GM19463 (cell line): ENCODE data around the gene CRACR2A.

Source experiments
- ATAC-seq: cut with Tn5 transposase; IDR thresholded peaks from one replicate; pipeline ENCODE4 v1.9.1; 2021; ENCODE audit warnings: mild to moderate bottlenecking, moderate library complexity; ENCODE audit not compliant: unreplicated experiment

Gene CRACR2A

DNA sequence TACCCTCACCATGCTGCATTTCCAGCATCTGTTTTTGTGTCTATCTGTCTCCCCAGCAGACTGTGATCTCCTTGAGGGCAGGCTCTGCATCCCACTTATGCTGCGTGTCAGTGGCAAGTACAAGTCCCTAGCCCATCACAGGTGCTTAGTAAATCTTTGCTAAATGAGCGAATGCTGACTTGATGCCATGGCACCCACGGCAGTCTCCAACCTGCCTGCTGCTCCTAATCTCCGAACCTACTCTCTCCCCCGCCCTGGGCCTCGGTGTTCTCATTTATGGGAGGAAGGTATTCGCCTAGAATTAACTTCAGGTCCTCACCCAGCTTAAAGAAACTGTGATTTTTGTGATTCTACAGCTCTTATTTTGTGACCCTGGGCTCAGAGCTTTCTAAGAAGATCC lies 152.0 kb downstream of the CRACR2A start:
- no peak for ATAC-seq

DNA sequence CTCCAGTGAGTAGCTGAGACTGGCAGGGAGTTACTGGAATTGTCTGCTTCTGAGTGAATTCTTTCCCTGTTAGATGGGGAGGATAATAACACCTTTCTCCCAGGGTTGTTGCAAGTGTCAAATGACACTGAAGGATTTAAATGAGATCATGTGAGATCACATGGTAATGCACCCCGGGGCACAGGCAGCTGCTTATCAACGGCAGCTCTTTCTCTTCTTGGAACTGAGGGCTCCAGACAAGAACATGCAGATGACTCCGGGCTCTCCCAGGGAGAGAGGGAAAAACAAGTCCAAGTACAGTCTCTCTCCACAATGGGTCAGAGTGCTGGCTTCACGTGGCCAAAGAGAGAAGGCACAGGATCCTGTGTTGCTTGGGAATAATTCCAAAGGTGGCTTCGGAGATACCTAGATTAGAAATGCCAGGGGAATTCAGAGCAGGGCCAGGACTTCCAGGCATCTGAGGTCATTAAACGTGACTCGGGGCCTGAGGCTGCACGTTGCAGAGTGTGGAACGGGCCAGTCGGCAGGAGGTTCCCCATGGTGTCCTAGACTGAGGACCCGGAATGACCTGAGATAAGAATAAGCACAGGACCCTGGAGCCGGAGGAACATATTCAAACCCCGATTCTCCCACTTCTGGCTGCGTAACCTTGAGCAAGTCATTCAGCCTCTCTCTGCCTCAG lies 152.7 kb downstream of the CRACR2A start:
- no peak for ATAC-seq

DNA sequence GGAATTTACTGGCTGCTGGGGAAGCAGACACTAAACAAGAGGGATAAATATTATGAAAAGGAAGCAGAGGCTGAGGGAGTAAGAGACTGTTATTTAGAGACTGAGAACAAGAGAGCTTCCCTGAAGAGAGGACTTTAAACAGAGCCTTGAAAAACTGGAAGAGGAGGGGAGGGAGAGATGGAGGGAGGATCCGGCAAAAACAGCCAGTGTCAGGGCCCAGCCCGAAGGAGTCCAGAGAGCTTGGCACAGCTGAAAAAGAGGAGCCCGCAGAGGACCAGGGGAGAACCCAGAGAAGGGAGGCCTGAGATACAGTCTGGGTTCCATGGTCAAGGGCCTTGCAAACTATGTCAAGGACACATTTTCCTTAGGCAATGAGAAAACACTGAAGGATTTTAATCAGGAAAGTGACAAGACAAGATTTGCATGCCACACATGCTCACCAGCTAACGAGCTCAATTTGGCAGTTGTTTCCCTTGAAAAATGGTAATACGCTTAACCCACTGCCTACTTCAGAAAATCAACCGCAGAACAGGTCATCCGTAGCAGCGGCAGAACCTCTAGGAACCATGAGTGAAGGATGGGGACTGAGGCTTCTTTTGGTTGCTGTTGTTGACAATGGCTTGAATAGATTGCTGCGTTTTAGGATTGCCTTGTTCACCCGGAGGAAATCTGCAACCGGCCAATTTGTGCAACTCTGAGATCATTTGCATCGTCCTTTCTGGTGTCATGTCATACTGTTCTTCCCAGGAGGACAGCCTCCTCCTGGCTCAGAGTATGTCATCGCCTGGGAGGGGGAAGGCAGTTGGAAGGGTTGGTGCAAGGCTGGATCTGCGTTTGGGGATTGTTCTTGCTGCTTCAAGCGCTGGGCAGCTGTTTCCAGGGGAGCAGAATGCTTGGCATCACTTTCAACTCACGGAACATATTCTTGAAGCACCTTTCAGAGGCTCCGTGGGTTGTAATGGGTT lies 153.7 kb downstream of the CRACR2A start:
- ATAC-seq, result no peak

DNA sequence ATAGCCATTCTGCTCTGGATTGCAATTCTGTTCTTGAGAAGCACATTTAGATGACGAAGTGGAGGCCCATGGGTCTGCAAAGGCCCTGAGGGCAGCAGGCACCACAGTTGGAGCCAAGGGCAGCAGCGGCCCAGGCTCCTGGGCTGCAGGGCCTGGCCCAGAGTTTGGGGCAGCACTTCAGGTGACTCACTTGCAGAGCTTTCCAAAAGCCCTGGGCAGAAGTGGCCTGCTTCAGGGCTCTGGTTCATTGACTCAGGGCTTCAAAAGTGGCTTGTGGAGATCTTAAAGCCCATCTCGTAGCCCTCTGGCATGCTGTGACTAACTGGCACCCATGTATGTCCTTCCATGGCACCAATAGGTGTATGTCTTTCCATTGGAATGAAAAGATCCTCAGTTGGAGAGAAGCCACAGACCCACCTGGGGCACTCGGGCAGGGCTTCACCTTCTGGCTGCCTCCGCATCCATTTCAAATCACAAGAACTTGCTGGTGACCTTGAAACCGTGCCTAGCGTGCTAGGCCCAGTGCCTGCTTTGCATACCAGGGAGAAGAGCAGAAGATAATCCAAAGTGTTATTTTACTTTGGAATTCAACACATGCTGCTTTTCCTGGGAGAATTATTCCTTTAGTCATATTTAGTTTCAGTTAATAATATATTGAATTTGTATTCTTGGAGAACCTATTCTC lies 155.2 kb downstream of the CRACR2A start:
- ATAC-seq, result no peak

DNA sequence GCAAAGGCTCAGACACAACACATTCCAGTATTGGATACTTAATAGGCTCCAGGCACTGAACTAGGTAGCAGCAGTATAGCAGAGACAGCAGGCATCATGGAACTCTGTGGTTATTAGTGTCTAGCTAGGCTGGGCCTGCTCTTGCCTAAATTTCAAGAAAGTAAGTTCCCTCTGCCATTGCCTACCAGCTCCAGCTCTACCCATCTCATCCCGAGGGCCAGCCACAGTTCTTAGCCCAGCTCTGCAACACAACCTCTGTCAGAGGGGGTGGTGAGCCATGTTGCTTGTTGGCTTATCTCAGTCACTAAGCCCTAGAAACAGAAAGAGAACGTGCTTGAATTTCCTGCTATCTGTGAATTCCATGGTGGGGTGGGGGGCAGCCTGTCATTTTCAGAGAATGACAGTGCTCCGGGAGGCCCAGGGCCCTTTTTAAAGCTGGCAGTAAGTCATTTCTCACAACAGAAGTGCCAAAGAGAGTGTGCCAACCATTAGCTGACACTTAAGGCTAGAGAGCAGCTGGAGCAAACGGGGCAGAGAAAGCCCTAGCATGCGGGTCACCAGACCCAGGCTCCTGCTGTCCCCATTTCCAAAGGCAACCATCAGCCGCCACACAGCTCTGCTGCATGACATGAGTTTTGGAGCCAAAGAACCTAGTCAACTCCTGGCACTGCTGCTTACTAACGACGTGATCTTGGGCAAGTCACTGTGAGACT lies 156.1 kb downstream of the CRACR2A start:
- ATAC-seq, result no peak

DNA sequence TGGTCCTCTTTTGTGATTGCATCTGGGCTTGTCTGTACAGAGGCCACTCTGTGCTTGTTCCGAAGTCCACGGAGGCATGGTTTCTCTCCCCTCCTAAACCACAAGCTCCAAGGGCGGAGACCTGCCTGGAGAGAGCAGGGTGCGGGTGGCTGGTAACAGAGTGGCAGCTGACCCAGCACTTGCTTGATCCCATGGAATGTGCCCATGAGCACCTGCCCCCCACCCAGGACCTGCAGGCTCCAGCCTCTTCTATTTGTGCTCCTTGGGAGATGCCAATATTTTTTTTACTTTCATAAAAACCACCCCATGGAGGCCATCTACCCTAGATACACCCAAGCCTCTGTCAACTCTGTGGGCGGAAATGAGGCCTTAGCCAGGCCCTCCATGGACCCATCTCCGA lies 157.2 kb downstream of the CRACR2A start:
- ATAC-seq, result no peak

DNA sequence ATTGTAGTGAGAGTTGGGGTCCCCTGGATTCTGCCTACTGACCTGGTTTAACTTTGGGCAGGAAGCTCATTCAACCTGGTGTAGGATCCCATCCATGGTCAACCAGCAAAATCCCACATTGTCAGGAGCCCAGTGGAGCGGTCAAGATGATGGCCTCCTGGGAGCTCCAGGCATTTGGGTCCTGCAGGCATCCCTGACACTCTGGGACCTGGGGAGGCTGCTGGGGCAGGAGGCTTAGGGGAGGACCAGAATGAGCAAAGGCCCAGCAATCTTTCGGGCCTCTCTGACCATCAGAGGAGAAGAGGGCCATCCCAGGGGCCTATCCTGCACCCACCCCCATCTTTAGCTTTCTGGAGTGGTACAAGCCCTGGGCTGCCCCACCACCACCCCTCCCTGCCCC lies 157.9 kb downstream of the CRACR2A start:
- no peak for ATAC-seq

DNA sequence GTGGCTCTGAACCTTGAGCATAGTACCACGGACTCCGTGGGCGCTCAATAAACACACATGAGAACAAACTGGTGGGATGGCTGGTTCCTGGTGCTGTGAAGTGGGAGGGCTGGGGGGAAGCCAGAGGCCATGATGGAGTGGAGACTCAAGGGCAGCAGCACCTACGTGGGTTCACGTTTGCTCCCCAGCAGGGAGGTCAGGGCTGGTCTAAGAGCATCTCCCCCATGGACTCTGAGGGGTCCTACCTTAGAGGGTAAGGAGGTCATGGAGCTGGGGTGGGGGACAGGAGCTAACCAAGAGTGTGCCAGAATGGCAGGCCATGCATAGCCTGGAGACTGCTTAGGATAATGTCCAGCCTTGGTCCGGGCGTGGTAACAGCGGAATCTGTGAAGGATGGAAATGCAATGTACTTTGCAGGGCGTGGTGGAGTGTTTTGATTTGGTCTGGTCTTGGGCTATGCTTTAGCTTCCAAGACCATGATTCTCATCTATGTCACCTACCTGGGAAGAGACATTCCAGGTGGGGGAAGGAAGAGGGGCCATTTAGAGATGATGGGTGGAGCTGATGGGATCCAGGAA lies 158.9 kb downstream of the CRACR2A start:
- ATAC-seq, result no peak

DNA sequence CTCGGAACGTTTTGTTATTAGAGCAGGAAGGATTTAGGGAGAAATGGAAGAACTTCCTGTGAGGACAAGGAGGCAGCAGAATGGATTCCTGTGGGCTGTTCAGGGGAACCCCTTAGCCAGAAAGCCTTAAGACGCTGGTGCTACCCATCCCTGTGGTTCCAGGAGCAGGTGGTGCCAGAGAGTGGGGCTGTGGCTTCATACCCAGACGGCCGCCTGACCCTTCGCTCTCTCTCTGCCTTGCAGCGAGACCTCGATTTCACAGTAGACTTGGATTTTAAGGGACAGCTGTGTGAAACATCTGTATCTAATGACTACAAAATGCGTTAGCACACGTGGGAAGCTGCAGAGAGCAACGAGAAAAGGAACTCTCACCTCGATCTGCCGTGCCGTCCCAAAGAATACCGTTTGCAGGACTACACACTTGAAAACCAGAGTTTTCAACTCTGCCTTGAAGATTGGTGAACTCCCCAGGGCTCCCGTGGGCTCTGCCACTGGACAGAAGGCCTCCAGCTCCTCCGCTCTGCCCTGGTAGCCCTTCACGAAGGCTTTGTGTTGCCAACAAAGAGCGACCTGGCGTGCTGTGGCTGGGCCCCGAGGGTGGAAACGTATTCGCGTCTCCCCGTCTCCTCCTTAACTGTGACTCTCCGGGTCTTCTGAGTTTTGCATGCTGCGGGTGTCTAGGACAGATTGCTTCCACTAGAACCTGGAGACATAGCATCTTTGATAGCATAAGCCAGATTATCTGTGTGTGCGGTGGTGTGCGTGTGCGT lies 159.9 kb downstream of the CRACR2A start:
- ATAC-seq, result no peak

DNA sequence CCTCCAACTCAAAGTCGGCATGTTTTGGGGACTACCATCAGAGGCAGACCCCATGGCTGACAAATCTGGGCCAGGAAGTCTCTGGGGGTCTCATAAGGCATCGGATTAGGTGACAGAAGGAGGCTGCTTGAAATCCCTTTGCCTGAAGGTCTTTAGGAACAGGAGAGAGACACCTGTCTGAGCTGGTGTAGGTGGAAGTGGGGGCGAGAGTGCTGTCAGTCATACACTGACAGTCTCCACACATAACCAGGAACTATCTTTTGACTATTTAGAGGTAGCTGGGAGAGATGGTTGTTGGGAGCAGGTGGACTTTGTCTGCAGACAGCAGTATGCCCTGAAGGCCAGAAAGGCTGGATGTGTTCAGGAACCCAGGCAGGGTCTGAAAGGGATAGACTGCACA lies 163.2 kb downstream of the CRACR2A start:
- no peak for ATAC-seq

DNA sequence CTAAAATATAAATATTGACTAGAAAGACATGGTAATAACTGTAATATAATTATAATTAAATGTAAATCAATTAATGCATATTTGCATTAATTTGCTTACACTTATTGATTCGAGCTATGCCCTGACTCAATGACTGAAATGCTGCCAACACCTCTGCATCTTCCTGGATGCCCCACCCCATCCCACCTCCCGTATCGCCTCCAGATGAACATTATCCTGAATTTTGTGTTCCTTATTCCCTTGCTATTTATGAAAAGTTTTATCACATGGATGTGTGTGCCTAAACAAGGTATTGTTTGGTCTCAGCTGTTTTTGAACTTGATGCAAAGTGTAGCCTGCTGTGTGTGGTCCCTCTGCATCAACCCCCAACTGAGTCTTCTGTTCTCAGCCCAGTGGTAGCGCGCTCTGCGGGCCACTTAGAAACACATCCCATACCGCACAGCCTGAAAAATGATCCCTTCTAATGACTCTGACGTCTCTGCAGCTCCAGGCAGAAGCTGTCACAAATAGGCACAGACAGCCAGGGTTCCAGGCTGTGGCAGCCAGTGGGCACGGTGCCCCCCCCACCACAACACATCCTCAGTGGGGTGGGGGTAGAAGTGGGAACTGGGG lies 165.4 kb downstream of the CRACR2A start:
- ATAC-seq, result no peak

DNA sequence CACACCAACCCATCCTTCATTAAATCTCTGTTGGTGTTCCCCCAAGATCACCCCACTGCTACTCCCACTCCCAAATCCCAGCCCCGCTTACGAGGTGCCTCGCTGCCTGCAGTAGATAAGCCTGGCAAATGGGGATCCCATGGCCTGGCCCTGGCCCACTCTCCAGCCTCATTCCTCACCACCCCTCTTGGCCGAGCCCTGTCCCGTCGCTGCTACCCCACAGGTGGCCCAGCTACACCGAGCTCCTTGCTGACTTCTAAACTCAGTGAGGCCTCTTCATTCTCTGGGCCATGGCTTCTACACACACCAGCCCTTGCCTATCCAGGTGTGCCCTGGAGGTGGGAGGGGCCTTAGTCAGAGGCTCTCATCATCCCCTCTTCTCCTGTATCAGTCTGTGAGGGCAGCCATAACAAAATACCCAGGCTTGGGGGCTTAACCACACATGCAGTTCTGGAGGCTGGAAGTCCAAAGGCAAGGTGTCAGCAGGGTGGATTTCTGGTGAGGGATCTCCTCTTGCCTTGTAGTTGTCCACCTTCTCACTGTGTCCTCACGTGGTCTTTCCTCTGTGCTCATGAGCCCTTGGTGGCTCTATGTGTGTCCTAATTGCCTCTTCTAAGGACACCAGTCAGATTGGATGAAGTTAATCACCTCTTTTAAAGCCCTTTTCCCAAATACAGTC lies 169.1 kb downstream of the CRACR2A start:
- ATAC-seq, result no peak

DNA sequence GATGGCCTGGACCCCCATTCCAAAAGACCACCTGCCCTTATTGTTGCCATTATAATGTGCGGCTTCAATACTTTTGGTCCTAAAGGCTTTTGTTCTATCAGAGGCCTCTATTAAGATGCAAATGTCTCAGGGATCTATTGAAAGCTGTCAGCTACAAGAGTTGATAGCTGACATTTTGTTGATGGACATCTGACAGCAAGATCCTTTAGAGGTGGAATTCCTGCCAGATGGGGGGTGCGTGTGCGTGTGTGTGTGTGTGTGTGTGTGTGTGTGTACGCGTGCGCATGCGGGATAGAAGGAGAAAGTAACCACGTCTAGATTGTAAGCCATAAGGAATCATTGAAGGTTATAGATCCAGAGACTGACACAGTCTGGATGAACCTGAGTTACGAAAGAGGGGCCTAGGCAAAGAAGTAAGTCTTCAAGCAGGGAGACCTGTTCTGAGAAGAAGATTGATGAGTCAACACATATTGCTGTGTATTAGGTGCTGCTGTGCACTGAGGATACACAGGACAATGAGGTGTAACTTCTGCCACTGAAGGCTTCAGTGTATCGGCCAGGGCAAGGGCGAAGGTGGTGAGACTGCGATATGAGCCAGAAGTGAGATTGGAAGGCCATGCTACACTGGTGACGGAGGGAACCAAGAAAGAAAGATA lies 172.7 kb downstream of the CRACR2A start:
- no peak for ATAC-seq

DNA sequence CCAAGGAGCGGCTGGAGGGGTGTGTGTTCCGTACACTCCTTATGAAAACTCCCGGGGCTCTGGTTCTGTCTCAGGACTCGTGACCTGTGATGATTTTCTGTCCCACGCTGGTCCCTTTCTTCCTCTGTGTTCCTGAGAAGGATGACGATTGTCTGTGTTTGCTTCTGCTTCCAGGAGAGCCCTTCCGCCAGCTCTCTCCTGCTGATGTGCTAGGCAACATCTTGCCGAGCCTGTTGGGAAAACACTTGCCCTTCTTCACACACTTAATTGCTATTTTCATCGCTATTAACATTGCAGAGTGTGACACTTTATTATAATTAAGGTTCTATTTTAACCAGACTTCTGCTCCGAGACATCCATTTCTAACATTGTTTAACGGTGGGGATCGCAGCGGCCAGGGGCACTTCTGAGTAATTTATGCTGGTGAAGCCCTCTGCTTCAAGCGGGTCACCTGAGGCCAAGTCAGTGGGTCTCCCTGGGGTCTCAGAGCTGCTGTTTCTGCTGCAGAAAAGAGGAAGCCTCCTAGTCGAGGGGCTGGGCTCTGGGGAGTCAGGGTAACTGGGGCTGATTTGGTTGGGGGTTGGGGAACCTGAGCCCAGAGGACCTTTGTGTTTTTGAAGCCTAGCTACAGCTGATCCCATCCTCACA lies 173.3 kb downstream of the CRACR2A start:
- ATAC-seq, result no peak

DNA sequence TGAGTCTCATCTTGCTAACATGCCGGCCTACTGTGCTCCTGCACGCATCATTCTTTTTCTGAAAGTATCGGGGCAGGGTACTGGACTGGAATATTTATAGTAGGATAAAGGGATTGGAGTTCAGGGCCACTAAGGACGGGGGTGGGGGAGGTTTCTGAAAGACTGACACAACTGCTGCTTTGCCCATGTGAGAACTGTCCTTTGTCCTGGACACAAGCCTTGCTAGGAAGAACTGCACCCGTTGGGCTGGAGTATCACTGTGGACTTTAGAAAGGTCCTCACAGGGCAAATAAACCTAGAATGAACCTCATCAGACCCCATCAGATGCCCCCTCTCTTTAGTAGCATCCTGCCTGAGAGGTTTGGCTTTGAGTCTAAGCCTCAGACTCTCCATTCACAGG lies 174.4 kb downstream of the CRACR2A start:
- no peak for ATAC-seq

DNA sequence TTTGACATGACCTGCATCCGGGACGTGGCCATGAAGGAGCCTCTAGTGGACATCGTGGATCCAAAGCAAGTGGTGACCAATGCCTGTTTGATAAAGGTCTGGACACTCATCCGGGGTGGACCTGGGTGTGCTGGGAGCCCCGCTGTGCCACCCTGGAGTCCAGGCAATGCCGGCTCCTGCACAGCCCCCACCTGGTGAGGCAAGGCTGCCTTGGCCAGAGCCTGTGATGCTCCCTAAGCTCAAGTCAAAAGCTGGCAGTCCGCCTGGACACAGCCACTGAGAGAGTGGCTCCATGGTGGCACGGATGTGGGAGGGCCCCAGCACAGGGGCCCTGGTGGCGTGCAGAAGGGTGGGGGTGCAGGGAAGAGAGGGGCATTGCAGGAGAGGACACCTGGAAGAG lies 176.0 kb downstream of the CRACR2A start:
- ATAC-seq, result no peak

DNA sequence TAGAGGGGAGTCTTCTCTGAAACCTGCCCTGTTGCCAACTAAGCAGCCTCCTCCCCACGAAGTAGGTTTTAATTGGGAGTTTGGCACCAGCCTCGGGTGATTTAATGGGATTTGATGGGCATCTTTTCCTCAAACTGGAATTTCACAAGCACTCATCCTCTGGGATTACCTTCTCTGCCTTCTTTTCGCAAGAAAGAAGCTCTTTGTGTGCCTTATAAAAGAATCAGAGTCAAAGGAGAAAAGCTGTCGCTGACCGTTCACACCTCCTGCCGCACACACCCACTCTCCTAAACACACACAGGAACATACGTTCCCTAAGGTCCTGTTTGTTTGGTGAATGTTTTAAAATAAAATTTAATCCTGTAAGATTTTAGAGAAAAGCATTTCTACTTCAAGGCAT lies 177.9 kb downstream of the CRACR2A start:
- ATAC-seq, result no peak

DNA sequence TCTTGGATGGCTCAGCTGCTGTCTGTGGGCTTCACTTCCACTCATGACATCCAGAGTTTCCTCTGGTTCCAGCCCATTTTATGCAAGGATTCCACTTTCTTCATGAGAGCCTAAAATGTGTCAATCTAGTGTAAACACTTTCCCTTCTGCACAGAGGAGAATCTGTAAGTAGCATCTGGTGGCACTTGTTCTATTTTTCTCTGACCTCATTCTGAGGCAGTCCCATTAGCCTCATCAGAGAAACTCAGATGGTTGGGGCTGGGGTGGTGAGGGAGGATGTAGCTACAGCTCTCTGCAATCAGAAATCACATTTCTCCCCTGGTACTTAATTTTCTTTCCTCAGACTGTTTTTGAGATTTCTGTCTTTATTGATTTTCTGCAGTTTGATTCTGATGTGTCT lies 180.3 kb downstream of the CRACR2A start:
- no peak for ATAC-seq
